SK-N-SH (cell line): Measurements from ENCODE around the gene THEMIS2. TPM values are rescaled to one million over a fixed set of nuclear protein-coding genes. Genes with fewer than 3 reads are reported as not detected.

Experiments used
- CTCF ChIA-PET: fragments of 300-600, 350-600 bp; formaldehyde crosslinking; extraction: SDS; loops from one replicate; lab custom pipeline; 2021; lab: Yijun Ruan, JAX
- POLR2A ChIA-PET: fragments of 350-600 bp; sonication (Branson Sonifier 250); formaldehyde crosslinking; extraction: SDS; loops from one replicate; lab custom pipeline; 2020; ENCODE audit warnings: antibody characterized with exemption, inconsistent platforms; lab: Yijun Ruan, JAX
- DNase-seq: peaks from one replicate; pipeline ENCODE4 v3.0.0; 2012
- H2AFZ ChIP-seq: fragments of 200-600 bp; sonication (generic); 2 replicates; pipeline ENCODE4 v1.8.1; 2016; ENCODE audit warnings: antibody characterized with exemption, mild to moderate bottlenecking, low read depth
- H3F3A ChIP-seq: fragments of 200-600 bp; sonication (generic); replicated peaks from 2 replicates; pipeline ENCODE3; 2016; ENCODE audit warnings: antibody characterized with exemption, mild to moderate bottlenecking; ENCODE audit not compliant: insufficient read depth
- H3K27ac ChIP-seq, 2 experiments: fragments of 200-500 bp in 1 of 2; fragments of 200-600 bp in 1 of 2; sonication (Bioruptor generic) in 1 of 2; sonication (generic), shearing (Covaris generic) in 1 of 2; 2 replicates each; pipeline versions ENCODE4 v1.5.1 to v1.6.1; 2014 to 2016; ENCODE audit warnings: low read depth in 2 of 2, inconsistent platforms in 1 of 2, low read length in 1 of 2, mild to moderate bottlenecking in 1 of 2, mixed read lengths in 1 of 2
- H3K27me3 ChIP-seq: fragments of 200-600 bp; sonication (generic), shearing (Covaris generic); 2 replicates; pipeline ENCODE4 v1.6.1; 2016; ENCODE audit warnings: mixed run types; ENCODE audit not compliant: insufficient read depth
- H3K36me3 ChIP-seq, 2 experiments: fragments of 200-500 bp in 1 of 2; fragments of 200-600 bp in 1 of 2; sonication (Bioruptor generic) in 1 of 2; sonication (generic) in 1 of 2; replicated peaks in 1 of 2; 2 replicates each; pipeline versions ENCODE3 to v1.5.1; 2014 to 2016; ENCODE audit warnings: low read length in 1 of 2, mild to moderate bottlenecking in 1 of 2; ENCODE audit not compliant: insufficient read depth in 2 of 2, control insufficient read depth in 1 of 2
- H3K4me1 ChIP-seq, 2 experiments: fragments of 200-500 bp in 1 of 2; fragments of 200-600 bp in 1 of 2; sonication (Bioruptor generic) in 1 of 2; sonication (generic), shearing (Covaris generic) in 1 of 2; 2 replicates each; pipeline versions ENCODE4 v1.5.1 to v1.6.1; 2014 to 2016; ENCODE audit warnings: low read depth in 1 of 2, low read length in 1 of 2, mixed run types in 1 of 2; ENCODE audit not compliant: insufficient read depth in 2 of 2, control insufficient read depth in 1 of 2
- H3K4me2 ChIP-seq: fragments of 200-600 bp; sonication (generic), shearing (Covaris generic); 2 replicates; pipeline ENCODE4 v1.6.1; 2017; ENCODE audit warnings: mixed run types
- H3K4me3 ChIP-seq, 2 experiments: fragments of 200-500 bp in 1 of 2; fragments of 200-600 bp in 1 of 2; sonication (Bioruptor generic) in 1 of 2; sonication (generic), shearing (Covaris generic) in 1 of 2; 2 replicates each; pipeline versions ENCODE4 v1.5.1 to v1.8.1; 2014 to 2016; ENCODE audit warnings: low read depth in 2 of 2, inconsistent platforms in 1 of 2, low read length in 1 of 2, mild to moderate bottlenecking in 1 of 2, mixed read lengths in 1 of 2, moderate library complexity in 1 of 2
- H3K79me2 ChIP-seq: fragments of 200-600 bp; sonication (generic); 2 replicates; pipeline ENCODE4 v1.8.1; 2017; ENCODE audit warnings: mild to moderate bottlenecking; ENCODE audit not compliant: insufficient read depth
- H3K9ac ChIP-seq: fragments of 200-600 bp; sonication (generic); 2 replicates; pipeline ENCODE4 v1.6.1; 2017; ENCODE audit warnings: mixed run types
- H3K9me2 ChIP-seq: fragments of 200-600 bp; sonication (generic); 2 replicates; pipeline ENCODE4 v1.6.1; 2017; ENCODE audit warnings: mixed run types
- H3K9me3 ChIP-seq: fragments of 200-600 bp; sonication (generic); 2 replicates; pipeline ENCODE4 v1.6.1; 2017; ENCODE audit warnings: mixed run types, mild to moderate bottlenecking, moderate library complexity
- H4K20me1 ChIP-seq: fragments of 200-600 bp; sonication (generic); 2 replicates; pipeline ENCODE4 v1.6.1; 2017; ENCODE audit warnings: mild to moderate bottlenecking, mixed run types; ENCODE audit not compliant: insufficient read depth
- ELF1 ChIP-seq: IDR thresholded peaks from 2 replicates; pipeline ENCODE4 v1.4.0; 2012
- FOXJ3 ChIP-seq: sonication (generic); formaldehyde crosslinking; IDR thresholded peaks from 2 replicates; pipeline ENCODE4 v1.5.1; 2020; ENCODE audit warnings: mild to moderate bottlenecking, missing genetic modification reagents
- GABPA ChIP-seq: IDR thresholded peaks from 2 replicates; pipeline ENCODE4 v1.4.0; 2012; ENCODE audit warnings: low read depth, mild to moderate bottlenecking
- GATA2 ChIP-seq: sonication (generic); formaldehyde crosslinking; IDR thresholded peaks from 2 replicates; pipeline ENCODE4 v1.5.0; 2020; ENCODE audit warnings: mild to moderate bottlenecking, missing genetic modification reagents
- JUND ChIP-seq: IDR thresholded peaks from 2 replicates; pipeline ENCODE4 v1.4.0; 2012
- MEF2A ChIP-seq: IDR thresholded peaks from 2 replicates; pipeline ENCODE4 v1.4.0; 2012; ENCODE audit warnings: low read depth, borderline replicate concordance
- MXI1 ChIP-seq: IDR thresholded peaks from 2 replicates; pipeline ENCODE4 v1.6.1; 2012; ENCODE audit warnings: mild to moderate bottlenecking, low read depth, low read length, improper control_type of control experiment
- NRF1 ChIP-seq: IDR thresholded peaks from 2 replicates; pipeline ENCODE4 v1.6.1; 2012; ENCODE audit warnings: low read depth, mild to moderate bottlenecking, low read length
- RCOR1 ChIP-seq: fragments of 150-350 bp; IDR thresholded peaks from 2 replicates; pipeline ENCODE4 v1.6.1; 2017; ENCODE audit warnings: antibody characterized with exemption, low read length
- REST ChIP-seq: IDR thresholded peaks from 2 replicates; pipeline ENCODE4 v1.6.1; 2012; ENCODE audit warnings: mild to moderate bottlenecking, low read depth, low read length, moderate library complexity
- RXRA ChIP-seq: IDR thresholded peaks from 2 replicates; pipeline ENCODE4 v1.4.0; 2012; ENCODE audit warnings: low read depth, mild to moderate bottlenecking, borderline replicate concordance
- SIN3A ChIP-seq: IDR thresholded peaks from 2 replicates; pipeline ENCODE4 v1.6.1; 2012; ENCODE audit warnings: low read depth, mild to moderate bottlenecking, low read length, moderate library complexity, borderline replicate concordance
- TAF1 ChIP-seq: IDR thresholded peaks from 2 replicates; pipeline ENCODE4 v1.6.1; 2012; ENCODE audit warnings: low read depth, mild to moderate bottlenecking, low read length, moderate library complexity, borderline replicate concordance
- USF2 ChIP-seq: fragments of 150-350 bp; IDR thresholded peaks from 2 replicates; pipeline ENCODE4 v1.6.1; 2017; ENCODE audit warnings: antibody characterized with exemption, low read length, low read depth, borderline replicate concordance
- WGBS: methylation state at CpG from one replicate; pipeline ENCODE4 v1.1.6; 2017; ENCODE audit warnings: low lambda C conversion rate; 5-methylcytosine and 5-hydroxymethylcytosine counted together
- polyA plus RNA-seq, 3 experiments: library from polyadenylated mRNA; depleted of rRNA; stranded (reverse); fragments of >200 nt; gene quantifications; 2 replicates each; pipeline ENCODE4 v1.2.3, GENCODE V29; 2012
- TF ChIP-seq, protein P1 (sequence below): IDR thresholded peaks from 2 replicates; pipeline ENCODE4; 2012
- TF ChIP-seq, protein P2 (sequence below): IDR thresholded peaks from 2 replicates; pipeline ENCODE4 v1.4.0; 2012; ENCODE audit warnings: low read depth

Gene THEMIS2
- polyA plus RNA-seq, 1 of the 3 experiments (the other 2 are of a cell fraction) = 4.1 TPM

- H3K4me1 ChIP-seq = peaks cover 0 to 12% of the 10 kb centered on the region in 2 experiments; a peak in 1 of 4 replicates
- no peaks in the 10 kb centered on the region for H3K36me3 ChIP-seq
Observed at GRCh38 chr1:27882543-27882903, 10.2 kb downstream of the THEMIS2 start.

More at GRCh38 chr1:27882543-27882903, 10.2 kb downstream of the THEMIS2 start:
- 89% methylated on average over 6 of the region's 6 CpGs for WGBS
- Histone ChIP-seq H4K20me1 (no peaks in the 10 kb centered on the region), H3F3A (no peaks in the 10 kb centered on the region), H2AFZ (no peak overlapping the region), H3K9me2 (no peaks in the 10 kb centered on the region), H3K27me3 (no peaks in the 10 kb centered on the region), H3K79me2 (no peaks in the 10 kb centered on the region), H3K9ac (no peak overlapping the region), H3K27ac (no peak overlapping the region), H3K4me2 (no peak overlapping the region), H3K4me3 (no peak overlapping the region), H3K9me3 (no peaks in the 10 kb centered on the region)
- DNase-seq = no peak
- POLR2A ChIA-PET = no interaction called here
- TF ChIP-seq TAF1 (no peak), USF2 (no peak), FOXJ3 (CRISPR knock-in tag) (no peak), NRF1 (no peak), ELF1 (no peak), GATA2 (CRISPR knock-in tag) (no peak), RCOR1 (no peak), JUND (no peak), SIN3A (no peak), REST (no peak), MXI1 (no peak), MEF2A (no peak), GABPA (no peak), RXRA (no peak)
- TF ChIP-seq, protein P1, sequence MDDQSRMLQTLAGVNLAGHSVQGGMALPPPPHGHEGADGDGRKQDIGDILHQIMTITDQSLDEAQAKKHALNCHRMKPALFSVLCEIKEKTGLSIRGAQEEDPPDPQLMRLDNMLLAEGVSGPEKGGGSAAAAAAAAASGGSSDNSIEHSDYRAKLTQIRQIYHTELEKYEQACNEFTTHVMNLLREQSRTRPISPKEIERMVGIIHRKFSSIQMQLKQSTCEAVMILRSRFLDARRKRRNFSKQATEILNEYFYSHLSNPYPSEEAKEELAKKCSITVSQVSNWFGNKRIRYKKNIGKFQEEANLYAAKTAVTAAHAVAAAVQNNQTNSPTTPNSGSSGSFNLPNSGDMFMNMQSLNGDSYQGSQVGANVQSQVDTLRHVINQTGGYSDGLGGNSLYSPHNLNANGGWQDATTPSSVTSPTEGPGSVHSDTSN = no peak
- TF ChIP-seq, protein P2, sequence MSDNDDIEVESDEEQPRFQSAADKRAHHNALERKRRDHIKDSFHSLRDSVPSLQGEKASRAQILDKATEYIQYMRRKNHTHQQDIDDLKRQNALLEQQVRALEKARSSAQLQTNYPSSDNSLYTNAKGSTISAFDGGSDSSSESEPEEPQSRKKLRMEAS = no peak
- CTCF ChIA-PET = no interaction called here
